Testis (tissue), 3 donors: ENCODE measurements around the gene MIF. TPM values are rescaled to one million over a fixed set of nuclear protein-coding genes. Genes with fewer than 3 reads are reported as not detected.

Experiments used
- DNase-seq: peaks from one replicate; pipeline ENCODE4 v3.0.0-alpha.2; 2019
- H3K27ac ChIP-seq, 2 donors: fragments of 200-600 bp; sonication (generic); one replicate each; pipeline ENCODE4 v1.5.1; 2019
- H3K27me3 ChIP-seq: fragments of 200-600 bp; sonication (generic); one replicate; pipeline ENCODE4 v1.5.1; 2019
- H3K36me3 ChIP-seq: fragments of 200-600 bp; sonication (generic); one replicate; pipeline ENCODE4 v1.5.1; 2017; ENCODE audit warnings: low read depth; ENCODE audit errors: missing control alignments
- H3K4me1 ChIP-seq: fragments of 200-600 bp; sonication (generic); one replicate; pipeline ENCODE4 v1.5.1; 2019
- H3K4me3 ChIP-seq, 2 donors: fragments of 200-600 bp; sonication (generic); one replicate each; pipeline ENCODE4 v1.5.1; 2017 to 2019
- H3K9me3 ChIP-seq: fragments of 200-600 bp; sonication (generic); one replicate; pipeline ENCODE4 v1.5.1; 2017
- POLR2A ChIP-seq: fragments of 450-650 bp; IDR thresholded peaks from one replicate; pipeline ENCODE4 v1.6.1; 2017; ENCODE audit warnings: antibody characterized with exemption, mild to moderate bottlenecking, moderate library complexity
- WGBS, 2 donors: methylation state at CpG; one replicate each; pipeline ENCODE4 v1.1.5; 2018; 5-methylcytosine and 5-hydroxymethylcytosine counted together
- intact Hi-C: fragments of 100-400 bp; cut with DNase I; formaldehyde crosslinking; loops from one replicate; pipeline ENCODE4 v1.15.1; 2023; ENCODE audit warnings: low total_unique reads
- polyA plus RNA-seq: library from polyadenylated mRNA; stranded (reverse); fragments of 350-450 nt; fragmentation: Illumina TruSeq; extraction: RNeasy Lipid Tissue Mini Kit (QIAGEN cat#74804); gene quantifications from one replicate; pipeline ENCODE4 v1.2.3, GENCODE V29; 2014; ENCODE audit warnings: low read depth, low replicate concordance; ENCODE audit not compliant: insufficient read depth
- total RNA-seq, 2 donors: library from RNA; depleted of rRNA; stranded (reverse); fragments of >200 nt; gene quantifications; one replicate each; pipeline ENCODE4 v1.2.3, GENCODE V29; 2016
- TF ChIP-seq, protein P1 (sequence below), 3 experiments: fragments of 450-650 bp in 2 of 3; fragments of 200-600 bp in 1 of 3; sonication (generic) in 1 of 3; IDR thresholded peaks; one replicate each; pipeline ENCODE4 v1.5.1; 2016 to 2019; ENCODE audit warnings: antibody characterized with exemption in 3 of 3, mild to moderate bottlenecking in 2 of 3, moderate library complexity in 1 of 3

MIF gene
- total and polyA plus RNA-seq, 3 donors from 2014 or later = 177 to 472 (median 239) TPM

DNA sequence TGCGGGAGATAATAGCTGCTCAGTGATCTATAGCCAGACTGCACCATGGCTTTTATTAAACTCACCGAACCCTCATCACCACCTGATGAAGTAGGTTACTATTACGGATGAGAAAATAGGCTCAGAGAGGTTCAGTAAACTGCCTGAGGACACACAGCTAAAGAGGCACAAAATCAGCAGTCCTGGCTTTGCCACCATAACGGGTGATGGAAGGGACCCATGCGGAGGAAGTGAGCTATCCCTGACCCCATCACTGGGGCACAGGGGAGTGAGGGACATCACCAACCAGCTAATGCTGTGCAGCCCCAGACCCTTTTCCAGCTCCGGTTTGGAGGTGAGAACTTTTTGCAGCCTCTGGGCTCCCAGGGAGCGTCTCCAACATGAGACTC is 48.1 kb upstream of the MIF start:
- no peak overlapping the region for H3K27ac ChIP-seq
- no peak for DNase-seq
- whole genome bisulfite sequencing, 2 donors = 79 to 81% methylated on average over 6 to 7 of the region's 7 CpGs
- TF ChIP-seq POLR2A = no peak
- TF ChIP-seq, protein P1, sequence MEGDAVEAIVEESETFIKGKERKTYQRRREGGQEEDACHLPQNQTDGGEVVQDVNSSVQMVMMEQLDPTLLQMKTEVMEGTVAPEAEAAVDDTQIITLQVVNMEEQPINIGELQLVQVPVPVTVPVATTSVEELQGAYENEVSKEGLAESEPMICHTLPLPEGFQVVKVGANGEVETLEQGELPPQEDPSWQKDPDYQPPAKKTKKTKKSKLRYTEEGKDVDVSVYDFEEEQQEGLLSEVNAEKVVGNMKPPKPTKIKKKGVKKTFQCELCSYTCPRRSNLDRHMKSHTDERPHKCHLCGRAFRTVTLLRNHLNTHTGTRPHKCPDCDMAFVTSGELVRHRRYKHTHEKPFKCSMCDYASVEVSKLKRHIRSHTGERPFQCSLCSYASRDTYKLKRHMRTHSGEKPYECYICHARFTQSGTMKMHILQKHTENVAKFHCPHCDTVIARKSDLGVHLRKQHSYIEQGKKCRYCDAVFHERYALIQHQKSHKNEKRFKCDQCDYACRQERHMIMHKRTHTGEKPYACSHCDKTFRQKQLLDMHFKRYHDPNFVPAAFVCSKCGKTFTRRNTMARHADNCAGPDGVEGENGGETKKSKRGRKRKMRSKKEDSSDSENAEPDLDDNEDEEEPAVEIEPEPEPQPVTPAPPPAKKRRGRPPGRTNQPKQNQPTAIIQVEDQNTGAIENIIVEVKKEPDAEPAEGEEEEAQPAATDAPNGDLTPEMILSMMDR (IDR thresholded peaks at IDR 0.05) = no peak
- no peaks in the 10 kb centered on the region for H3K36me3 ChIP-seq
- H3K4me3 ChIP-seq = no peak overlapping the region
- no peaks in the 10 kb centered on the region for H3K9me3 ChIP-seq
- intact Hi-C loops = loop anchor here (5.0 kb wide), 1 partner anchor 79 kb away; the partner anchor contains the start of gene CHCHD10
- H3K4me1 ChIP-seq = peaks cover 28% of the 10 kb centered on the region
- no peaks in the 10 kb centered on the region for H3K27me3 ChIP-seq

- intact Hi-C loops = loop anchor here (5.0 kb wide), 1 partner anchor 80 kb away; the partner anchor contains the start of gene CHCHD10
- peaks cover 28% of the 10 kb centered on the region for H3K4me1 ChIP-seq
- DNase-seq = no peak
- H3K4me3 ChIP-seq = no peak overlapping the region
- 88 to 93% methylated on average over 18 of the region's 18 CpGs for WGBS, 2 donors
- H3K36me3 ChIP-seq = no peaks in the 10 kb centered on the region
- no peaks in the 10 kb centered on the region for H3K27me3 ChIP-seq
- no peaks in the 10 kb centered on the region for H3K9me3 ChIP-seq
- H3K27ac ChIP-seq = no peak overlapping the region
- TF ChIP-seq POLR2A = no peak
- TF ChIP-seq, protein P1 (IDR thresholded peaks at IDR 0.05) = no peak
These were observed 46.8 kb upstream of the MIF start for GRCh38 chr22:23847310-23847920.

DNA sequence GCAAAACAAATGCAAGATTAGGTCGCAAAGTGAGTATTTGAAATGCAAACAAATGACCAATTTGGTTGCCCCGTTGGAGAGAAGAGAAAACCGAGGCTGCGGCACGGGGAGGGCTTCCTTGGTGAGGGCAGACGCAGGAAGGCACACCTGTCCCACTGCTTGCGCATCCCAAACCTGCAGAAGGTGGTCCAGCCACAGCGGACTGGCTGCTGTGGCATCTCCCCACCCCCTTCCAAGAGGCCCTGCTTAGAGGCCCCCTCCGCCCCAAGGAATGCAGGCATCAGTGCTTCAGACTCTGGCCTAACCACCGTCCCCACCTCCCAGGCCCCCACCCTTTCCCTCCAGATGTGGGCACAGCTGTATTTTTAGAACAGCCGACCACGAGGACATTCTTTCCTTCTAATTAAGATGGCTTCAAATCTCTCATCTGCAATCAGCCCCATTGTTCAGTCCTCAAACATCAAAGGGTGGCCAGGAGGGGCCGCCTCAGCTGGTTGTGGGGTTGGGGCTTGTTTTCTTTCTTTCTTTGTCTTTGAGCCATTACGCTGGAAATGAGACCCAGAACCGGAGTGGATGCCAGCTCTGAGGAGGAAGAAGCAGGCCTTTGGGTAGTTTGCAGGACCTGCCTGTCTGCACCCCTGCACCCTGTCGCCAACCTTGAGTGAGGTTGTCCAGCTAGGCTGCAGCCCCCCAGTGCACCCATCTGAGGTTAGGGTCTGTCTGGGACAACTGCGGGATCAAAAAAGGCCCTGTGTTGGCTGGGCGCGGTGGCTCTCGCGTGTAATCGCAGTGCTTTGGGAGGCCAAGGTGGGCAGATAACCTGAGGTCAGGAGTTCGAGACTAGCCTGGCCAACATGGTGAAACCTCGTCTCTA is 46.0 kb upstream of the MIF start:
- peaks cover 28% of the 10 kb centered on the region for H3K4me1 ChIP-seq
- H3K27me3 ChIP-seq = no peaks in the 10 kb centered on the region
- no peak for TF ChIP-seq POLR2A
- TF ChIP-seq, protein P1 (IDR thresholded peaks at IDR 0.05) = no peak
- H3K36me3 ChIP-seq = no peaks in the 10 kb centered on the region
- no peak overlapping the region for H3K4me3 ChIP-seq
- no peaks in the 10 kb centered on the region for H3K9me3 ChIP-seq
- DNase-seq = no peak
- intact Hi-C loops = loop anchor here (5.0 kb wide), 1 partner anchor 81 kb away; the partner anchor contains the start of gene CHCHD10
- H3K27ac ChIP-seq = no peak overlapping the region
- 80 to 82% methylated on average over 23 to 24 of the region's 24 CpGs for WGBS, 2 donors

DNA sequence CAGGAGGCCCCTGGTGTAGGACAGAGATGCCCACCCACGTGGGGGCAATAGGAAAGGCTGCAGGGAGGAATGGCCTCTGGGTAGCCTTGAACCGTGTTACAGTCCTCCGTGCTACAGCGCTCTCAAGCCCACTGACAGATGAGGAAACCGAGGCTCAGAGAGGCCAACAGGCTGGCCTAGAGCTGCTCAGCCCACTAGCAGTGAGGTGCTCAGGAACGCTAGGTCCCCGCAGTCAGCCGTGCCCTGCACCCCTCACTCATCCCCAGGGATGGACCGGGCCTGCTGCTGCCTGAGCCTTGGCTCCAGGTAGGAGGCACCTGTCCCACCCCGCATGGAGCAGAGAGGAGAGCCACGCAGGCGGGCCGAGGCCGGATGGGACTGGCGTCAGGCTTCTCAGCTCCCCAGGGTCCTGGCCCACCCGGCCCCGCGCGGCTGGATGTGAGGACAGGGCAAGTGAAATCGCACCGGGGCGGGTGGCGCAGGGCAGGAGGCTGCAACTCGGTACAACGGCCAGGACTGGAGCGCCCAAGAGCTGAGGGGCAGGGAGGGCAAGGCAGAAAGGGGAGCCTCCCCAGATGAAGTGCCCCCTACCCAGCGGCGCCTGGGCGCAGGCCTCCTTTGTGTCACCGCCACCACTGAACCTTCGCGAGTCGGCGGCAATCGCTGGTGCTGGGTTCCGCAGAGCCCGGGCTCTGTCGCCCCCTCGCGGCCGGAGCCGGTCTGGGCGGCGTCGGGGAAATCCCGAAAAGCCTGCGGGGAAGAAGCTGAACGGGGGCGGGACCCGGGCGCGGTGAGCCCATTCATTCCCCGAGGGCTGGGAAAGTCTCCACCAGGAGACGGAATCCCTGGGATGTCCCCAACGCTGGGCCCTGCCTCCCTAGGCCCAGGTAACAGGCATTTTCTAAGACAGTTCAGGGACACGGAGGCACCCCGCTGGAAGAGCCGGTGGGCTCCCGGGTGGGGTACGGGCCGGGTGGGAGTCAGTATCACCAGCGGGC is 44.9 kb upstream of the MIF start:
- peak; percentile 86 for DNase-seq
- intact Hi-C loops = loop anchor here (5.0 kb wide), 1 partner anchor 82 kb away; the partner anchor contains the start of gene CHCHD10
- 21 to 26% methylated on average over 9 to 61 of the region's 62 CpGs for WGBS, 2 donors
- Histone ChIP-seq H3K4me3 (peak overlapping the region; percentile 11 to 36), H3K36me3 (no peaks in the 10 kb centered on the region), H3K27ac (no peak overlapping the region), H3K27me3 (no peaks in the 10 kb centered on the region), H3K4me1 (peaks cover 23% of the 10 kb centered on the region), H3K9me3 (no peaks in the 10 kb centered on the region)
- TF ChIP-seq POLR2A = no peak
- TF ChIP-seq, protein P1 (IDR thresholded peaks at IDR 0.05) = peak; percentile 93 to 97 (median 97)
